ENCODE measurements around the gene C5AR1. TPM values are rescaled to one million over a fixed set of nuclear protein-coding genes. Genes with fewer than 3 reads are reported as not detected.

Gene C5AR1
- total and polyA plus RNA-seq, 4 donors = 1.8 to 5.3 (median 3.2) TPM

DNA sequence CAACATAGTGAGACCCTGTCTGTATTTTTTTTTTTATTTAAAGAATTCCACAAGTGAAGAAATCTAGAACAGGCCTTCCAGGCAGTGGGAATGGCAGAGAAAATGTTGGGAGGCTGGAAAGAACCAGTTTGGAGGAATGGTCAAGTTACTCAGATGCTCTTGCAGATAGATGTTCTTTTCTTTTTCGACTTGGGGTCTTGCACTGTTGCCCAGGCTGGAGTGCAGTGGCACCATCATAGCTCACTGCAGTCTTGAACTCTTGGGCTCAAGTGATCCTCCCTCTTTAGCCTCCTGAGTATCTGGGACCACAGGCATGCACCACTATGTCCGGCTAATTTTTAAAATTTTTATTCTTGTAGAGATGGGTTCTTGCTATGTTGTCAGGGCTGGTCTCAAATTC lies 662 bp downstream of the C5AR1 start (continued):
- TF ChIP-seq, protein P1, sequence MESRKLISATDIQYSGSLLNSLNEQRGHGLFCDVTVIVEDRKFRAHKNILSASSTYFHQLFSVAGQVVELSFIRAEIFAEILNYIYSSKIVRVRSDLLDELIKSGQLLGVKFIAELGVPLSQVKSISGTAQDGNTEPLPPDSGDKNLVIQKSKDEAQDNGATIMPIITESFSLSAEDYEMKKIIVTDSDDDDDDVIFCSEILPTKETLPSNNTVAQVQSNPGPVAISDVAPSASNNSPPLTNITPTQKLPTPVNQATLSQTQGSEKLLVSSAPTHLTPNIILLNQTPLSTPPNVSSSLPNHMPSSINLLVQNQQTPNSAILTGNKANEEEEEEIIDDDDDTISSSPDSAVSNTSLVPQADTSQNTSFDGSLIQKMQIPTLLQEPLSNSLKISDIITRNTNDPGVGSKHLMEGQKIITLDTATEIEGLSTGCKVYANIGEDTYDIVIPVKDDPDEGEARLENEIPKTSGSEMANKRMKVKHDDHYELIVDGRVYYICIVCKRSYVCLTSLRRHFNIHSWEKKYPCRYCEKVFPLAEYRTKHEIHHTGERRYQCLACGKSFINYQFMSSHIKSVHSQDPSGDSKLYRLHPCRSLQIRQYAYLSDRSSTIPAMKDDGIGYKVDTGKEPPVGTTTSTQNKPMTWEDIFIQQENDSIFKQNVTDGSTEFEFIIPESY (IDR thresholded peaks at IDR 0.05) = no peak
- TF ChIP-seq, protein P2, sequence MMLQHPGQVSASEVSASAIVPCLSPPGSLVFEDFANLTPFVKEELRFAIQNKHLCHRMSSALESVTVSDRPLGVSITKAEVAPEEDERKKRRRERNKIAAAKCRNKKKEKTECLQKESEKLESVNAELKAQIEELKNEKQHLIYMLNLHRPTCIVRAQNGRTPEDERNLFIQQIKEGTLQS (IDR thresholded peaks at IDR 0.05) = no peak
- TF ChIP-seq RAD21 (IDR thresholded peaks at IDR 0.05) (no peak), TAF1 (conservative IDR thresholded peaks at IDR 0.05) (no peak), YY1 (IDR thresholded peaks at IDR 0.05) (no peak)

- WGBS = 28% methylated on average over 5 of the region's 5 CpGs
- no peak for DNase-seq (ENCODE audit: low spot score)
- peak overlapping the region in 1 of 2 donors; percentile 54 for H3K27ac ChIP-seq (ENCODE audit: low read depth in 1 of 2, low read length in 2 of 2)
- no peaks in the 10 kb centered on the region for H3K36me3 ChIP-seq (ENCODE audit: control insufficient read depth in 4 of 4, insufficient read depth in 3 of 4, low read depth in 1 of 4, low read length in 3 of 4)
- no peaks in the 10 kb centered on the region for H3K9me3 ChIP-seq (ENCODE audit: control insufficient read depth in 4 of 4, low read length in 3 of 4)
- TF ChIP-seq RXRA (IDR thresholded peaks at IDR 0.05) (peak in 1 of 2 donors; percentile 14), GABPA (IDR thresholded peaks at IDR 0.05 in 1 of 2, conservative IDR thresholded peaks at IDR 0.05 in 1 of 2) (no peak)
- H3K4me1 ChIP-seq (ENCODE audit: control insufficient read depth in 4 of 4, insufficient read depth in 4 of 4, low read length in 3 of 4) = peaks cover 3 to 6% (median 3%) of the 10 kb centered on the region in 4 donors
- no peaks in the 10 kb centered on the region for H3K27me3 ChIP-seq (ENCODE audit: control insufficient read depth in 4 of 4, insufficient read depth in 4 of 4, low read length in 3 of 4)
- peak overlapping the region in 1 of 3 donors; percentile 12 for H3K4me3 ChIP-seq (ENCODE audit: low read depth in 1 of 3, low read length in 3 of 3)
- peak overlapping the region in 1 of 2 donors; percentile 53 for H3K9ac ChIP-seq (ENCODE audit: low read depth in 1 of 2, low read length in 2 of 2)
Measured at GRCh38 chr19:47310819-47311218, 1.2 kb downstream of the C5AR1 start.

GRCh38 chr19:47312366-47313006 lies 2.8 kb downstream of the C5AR1 start:
- peaks cover 3 to 6% (median 3%) of the 10 kb centered on the region in 4 donors for H3K4me1 ChIP-seq (ENCODE audit: control insufficient read depth in 4 of 4, insufficient read depth in 4 of 4, low read length in 3 of 4)
- WGBS = 90% methylated on average over 5 of the region's 5 CpGs
- peak overlapping the region in 1 of 2 donors; percentile 4 for H3K27ac ChIP-seq (ENCODE audit: low read depth in 1 of 2, low read length in 2 of 2)
- H3K9ac ChIP-seq (ENCODE audit: low read depth in 1 of 2, low read length in 2 of 2) = no peak overlapping the region
- no peak for TF ChIP-seq EGR1 (IDR thresholded peaks at IDR 0.05; ENCODE audit: low read depth in 2 of 2)
- no peak for TF ChIP-seq NR2F2 (IDR thresholded peaks at IDR 0.05)
- TF ChIP-seq GABPA (IDR thresholded peaks at IDR 0.05 in 1 of 2, conservative IDR thresholded peaks at IDR 0.05 in 1 of 2) = no peak
- TF ChIP-seq, protein P2 (IDR thresholded peaks at IDR 0.05) = no peak
- no peak for TF ChIP-seq RXRA (IDR thresholded peaks at IDR 0.05)
- no peak for TF ChIP-seq HNF4A (conservative IDR thresholded peaks at IDR 0.05)
- TF ChIP-seq REST (IDR thresholded peaks at IDR 0.05) = no peak
- no peak for TF ChIP-seq MAX (IDR thresholded peaks at IDR 0.05)
- TF ChIP-seq, protein P1 (IDR thresholded peaks at IDR 0.05) = no peak
- TF ChIP-seq FOXA2 (IDR thresholded peaks at IDR 0.05) = no peak
- TF ChIP-seq SP1 (IDR thresholded peaks at IDR 0.05) = no peak
- no peak for TF ChIP-seq CTCF (IDR thresholded peaks at IDR 0.05; ENCODE audit: low read depth, low read length, missing input control)
- TF ChIP-seq YY1 (IDR thresholded peaks at IDR 0.05) = no peak
- no peak for TF ChIP-seq HNF4G (IDR thresholded peaks at IDR 0.05)
- no peak for TF ChIP-seq RAD21 (IDR thresholded peaks at IDR 0.05)
- no peak for TF ChIP-seq TAF1 (conservative IDR thresholded peaks at IDR 0.05)
- no peaks in the 10 kb centered on the region for H3K36me3 ChIP-seq (ENCODE audit: control insufficient read depth in 4 of 4, insufficient read depth in 3 of 4, low read depth in 1 of 4, low read length in 3 of 4)
- no peaks in the 10 kb centered on the region for H3K27me3 ChIP-seq (ENCODE audit: control insufficient read depth in 4 of 4, insufficient read depth in 4 of 4, low read length in 3 of 4)
- no peak overlapping the region for H3K4me3 ChIP-seq (ENCODE audit: low read depth in 1 of 3, low read length in 3 of 3)
- H3K9me3 ChIP-seq (ENCODE audit: control insufficient read depth in 4 of 4, low read length in 3 of 4) = no peaks in the 10 kb centered on the region
- DNase-seq (ENCODE audit: low spot score) = no peak

All from liver (tissue), 9 donors.